Upper lobe of right lung (tissue), 1 donor: ENCODE results near the gene SEC24C. TPM values are rescaled to one million over a fixed set of nuclear protein-coding genes. Genes with fewer than 3 reads are reported as not detected.
A peak's percentile ranks its signal among the peaks of the same experiment; 100 is the strongest.

ENCODE experiments used
- ATAC-seq: fragments of 200-7000 bp; cut with Tn5 transposase; one replicate; pipeline ENCODE4 v1.9.1; 2020; ENCODE audit warnings: mild to moderate bottlenecking, moderate library complexity
- DNase-seq: peaks from one replicate; pipeline ENCODE4 v3.0.0-alpha.2; 2020
- H3K27ac ChIP-seq: fragments of 200-600 bp; one replicate; pipeline ENCODE4 v1.8.0; 2022
- H3K27me3 ChIP-seq: fragments of 200-600 bp; one replicate; pipeline ENCODE4 v1.8.0; 2022; ENCODE audit warnings: mild to moderate bottlenecking
- H3K36me3 ChIP-seq: fragments of 200-600 bp; one replicate; pipeline ENCODE4 v1.8.0; 2022
- H3K4me1 ChIP-seq: fragments of 200-600 bp; one replicate; pipeline ENCODE4 v1.8.0; 2022
- H3K4me3 ChIP-seq: fragments of 200-600 bp; one replicate; pipeline ENCODE4 v1.8.0; 2022; ENCODE audit warnings: mild to moderate bottlenecking
- H3K9me3 ChIP-seq: fragments of 200-600 bp; one replicate; pipeline ENCODE4 v1.8.0; 2022
- intact Hi-C: fragments of 100-400 bp; cut with DNase I; formaldehyde crosslinking; loops from one replicate; pipeline ENCODE4 v1.11.0; 2022
- total RNA-seq: library from RNA; stranded (reverse); fragmentation: NEBNext Ultra II Directional; extraction: Animal tissue kit (Norgen Biotek cat#: 25700); gene quantifications from one replicate; pipeline ENCODE4 v1.2.1, GENCODE V29; 2021
- TF ChIP-seq, protein P1 (sequence below): fragments of 200-600 bp; IDR thresholded peaks from one replicate; pipeline ENCODE4 v1.8.0; 2022; ENCODE audit warnings: antibody characterized with exemption
- donor health status: DM: no; HTN: yes; CAD: no; lungs with severe emphysema.

Gene SEC24C
- total RNA-seq, 1 donor from 2014 or later: 71.0 TPM

DNA sequence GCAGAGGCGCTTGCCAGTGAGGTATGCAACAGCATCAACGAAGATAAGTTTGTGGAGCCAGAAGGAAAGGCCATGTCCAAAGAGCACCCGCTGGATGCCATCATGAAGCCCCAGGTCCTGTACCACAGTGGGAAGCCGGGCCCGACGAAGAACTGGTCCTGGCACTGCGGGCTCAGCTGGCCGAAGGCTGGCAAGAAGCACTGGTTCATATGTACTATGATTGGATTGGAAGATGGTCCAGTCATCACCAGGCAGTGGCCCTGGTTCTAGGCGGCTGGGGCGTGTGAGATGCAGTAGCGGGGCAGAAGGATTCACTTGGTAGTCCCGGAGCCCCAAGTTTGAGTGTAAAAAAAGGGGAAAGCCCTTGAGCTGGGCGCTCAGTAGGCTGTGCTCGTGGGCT, 63.3 kb downstream of the SEC24C start:
- H3K36me3 ChIP-seq: peaks cover 59% of the 10 kb centered on the region

DNA sequence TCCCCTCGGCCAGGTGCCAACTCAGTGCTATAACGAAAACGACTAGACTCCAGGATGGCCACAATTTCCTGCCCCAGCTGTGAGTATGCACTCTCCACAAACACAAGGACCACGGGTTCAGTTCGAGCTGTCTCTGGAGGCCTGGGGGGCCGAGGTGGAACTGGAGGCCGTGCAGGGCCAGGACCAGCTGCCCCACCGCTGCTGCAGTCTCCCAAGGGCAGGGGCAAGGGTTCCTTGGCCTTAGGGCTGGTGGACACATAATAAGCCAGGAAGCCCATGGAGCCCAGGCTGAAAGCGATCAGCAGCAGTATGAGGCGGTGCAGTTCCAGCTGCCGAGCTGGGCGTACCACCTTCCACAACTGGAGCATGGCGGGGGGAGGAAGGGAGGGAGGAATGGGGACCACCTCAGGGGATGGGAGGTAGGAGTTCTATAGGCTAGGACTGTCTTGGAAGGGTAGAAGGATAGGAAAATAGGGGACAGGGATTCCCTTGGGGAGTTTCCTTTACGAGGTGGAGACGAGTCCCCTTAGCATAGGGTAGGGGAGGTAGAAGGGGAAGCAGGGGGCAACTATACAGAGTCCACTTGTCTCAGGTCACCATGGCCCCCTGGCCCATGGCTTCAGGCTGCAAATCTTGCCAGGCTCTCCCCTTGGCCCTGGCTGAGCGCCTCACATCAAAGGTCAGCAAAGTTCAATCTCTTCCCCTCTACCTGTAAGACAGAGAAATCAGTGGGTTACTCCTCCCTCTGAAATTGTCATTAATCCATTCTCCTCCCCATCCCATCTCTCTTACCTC, 64.0 kb downstream of the SEC24C start:
- peaks cover 52% of the 10 kb centered on the region for H3K36me3 ChIP-seq
- no peak overlapping the region for H3K27ac ChIP-seq
- H3K27me3 ChIP-seq: no peaks in the 10 kb centered on the region
- ATAC-seq: no peak
- DNase-seq: no peak
- H3K9me3 ChIP-seq: no peaks in the 10 kb centered on the region
- H3K4me3 ChIP-seq: no peak overlapping the region
- TF ChIP-seq, protein P1, sequence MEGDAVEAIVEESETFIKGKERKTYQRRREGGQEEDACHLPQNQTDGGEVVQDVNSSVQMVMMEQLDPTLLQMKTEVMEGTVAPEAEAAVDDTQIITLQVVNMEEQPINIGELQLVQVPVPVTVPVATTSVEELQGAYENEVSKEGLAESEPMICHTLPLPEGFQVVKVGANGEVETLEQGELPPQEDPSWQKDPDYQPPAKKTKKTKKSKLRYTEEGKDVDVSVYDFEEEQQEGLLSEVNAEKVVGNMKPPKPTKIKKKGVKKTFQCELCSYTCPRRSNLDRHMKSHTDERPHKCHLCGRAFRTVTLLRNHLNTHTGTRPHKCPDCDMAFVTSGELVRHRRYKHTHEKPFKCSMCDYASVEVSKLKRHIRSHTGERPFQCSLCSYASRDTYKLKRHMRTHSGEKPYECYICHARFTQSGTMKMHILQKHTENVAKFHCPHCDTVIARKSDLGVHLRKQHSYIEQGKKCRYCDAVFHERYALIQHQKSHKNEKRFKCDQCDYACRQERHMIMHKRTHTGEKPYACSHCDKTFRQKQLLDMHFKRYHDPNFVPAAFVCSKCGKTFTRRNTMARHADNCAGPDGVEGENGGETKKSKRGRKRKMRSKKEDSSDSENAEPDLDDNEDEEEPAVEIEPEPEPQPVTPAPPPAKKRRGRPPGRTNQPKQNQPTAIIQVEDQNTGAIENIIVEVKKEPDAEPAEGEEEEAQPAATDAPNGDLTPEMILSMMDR: no peak
- H3K4me1 ChIP-seq: peaks cover 13% of the 10 kb centered on the region
- intact Hi-C loops: no loop called here

More for the DNA sequence above, 63.3 kb downstream of the SEC24C start:
- Histone ChIP-seq H3K9me3 (no peaks in the 10 kb centered on the region), H3K27me3 (no peaks in the 10 kb centered on the region), H3K4me3 (no peak overlapping the region), H3K27ac (no peak overlapping the region), H3K4me1 (peaks cover 13% of the 10 kb centered on the region)
- ATAC-seq (no peak), DNase-seq (peak; percentile 52)
- TF ChIP-seq, protein P1: no peak
- intact Hi-C loops: no loop called here

DNA sequence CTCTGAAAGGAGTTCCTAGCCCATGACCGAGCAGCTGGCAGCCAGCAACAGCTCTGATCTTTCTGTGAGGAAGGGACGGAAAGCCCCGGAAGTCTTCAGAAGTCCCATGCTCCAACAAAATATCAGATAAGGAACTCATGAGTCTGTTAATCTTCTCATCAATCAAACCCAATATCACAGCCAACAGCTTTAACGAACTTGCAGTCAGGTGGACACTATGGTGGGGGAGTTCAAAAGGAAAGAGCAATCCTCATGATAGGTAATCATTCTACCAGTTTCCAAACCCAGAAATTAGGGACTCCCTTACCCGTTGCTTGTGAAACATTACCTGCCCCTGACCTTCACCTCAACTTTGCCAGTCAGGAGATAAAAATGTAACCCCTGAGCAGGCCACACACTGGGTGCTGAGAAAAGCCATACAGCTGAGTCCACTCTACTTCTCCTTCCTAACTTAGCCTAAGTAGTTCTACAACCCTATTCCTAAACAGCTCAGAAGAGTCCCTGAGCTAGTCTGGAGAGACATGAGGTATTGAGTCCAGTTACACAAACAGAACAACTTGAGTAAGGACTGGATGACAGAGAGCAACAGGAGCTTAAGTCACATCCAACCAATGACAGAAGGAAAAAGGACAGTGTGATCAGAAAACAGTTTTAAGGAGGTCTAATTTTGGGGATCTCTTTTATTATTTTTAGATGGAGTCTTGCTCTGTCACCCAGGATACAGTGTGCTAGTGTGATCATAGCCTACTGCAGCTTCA, 65.1 kb downstream of the SEC24C start:
- ATAC-seq (no peak), DNase-seq (no peak)
- Histone ChIP-seq H3K27ac (no peak overlapping the region), H3K36me3 (peaks cover 50% of the 10 kb centered on the region), H3K9me3 (no peaks in the 10 kb centered on the region), H3K4me1 (peaks cover 13% of the 10 kb centered on the region), H3K27me3 (no peaks in the 10 kb centered on the region), H3K4me3 (no peak overlapping the region)
- intact Hi-C loops: no loop called here
- TF ChIP-seq, protein P1: no peak

DNA sequence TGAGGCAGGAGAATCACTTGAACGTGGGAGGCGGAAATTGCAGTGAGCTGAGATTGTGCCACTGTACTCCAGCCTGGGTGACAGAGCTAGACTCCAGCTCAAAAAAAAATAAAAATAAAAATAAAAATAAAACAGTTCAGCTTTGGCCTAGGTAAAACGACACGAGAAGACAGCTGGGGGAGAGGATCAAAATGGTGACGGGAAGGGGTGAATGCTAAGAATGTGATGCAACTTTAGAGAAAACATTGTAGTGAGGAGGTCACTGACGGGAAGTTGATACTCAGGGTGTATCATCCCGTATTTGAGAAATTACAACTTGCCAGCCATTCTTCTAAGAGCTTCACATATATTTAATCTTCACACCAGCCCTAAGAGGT, 66.2 kb downstream of the SEC24C start:
- no peaks in the 10 kb centered on the region for H3K27me3 ChIP-seq
- intact Hi-C loops: no loop called here
- TF ChIP-seq, protein P1: no peak
- peaks cover 50% of the 10 kb centered on the region for H3K36me3 ChIP-seq
- peaks cover 13% of the 10 kb centered on the region for H3K4me1 ChIP-seq
- H3K9me3 ChIP-seq: no peaks in the 10 kb centered on the region
- peak overlapping the region; percentile 95 for H3K27ac ChIP-seq
- DNase-seq (no peak), ATAC-seq (no peak)
- peak overlapping the region; percentile 86 for H3K4me3 ChIP-seq

DNA sequence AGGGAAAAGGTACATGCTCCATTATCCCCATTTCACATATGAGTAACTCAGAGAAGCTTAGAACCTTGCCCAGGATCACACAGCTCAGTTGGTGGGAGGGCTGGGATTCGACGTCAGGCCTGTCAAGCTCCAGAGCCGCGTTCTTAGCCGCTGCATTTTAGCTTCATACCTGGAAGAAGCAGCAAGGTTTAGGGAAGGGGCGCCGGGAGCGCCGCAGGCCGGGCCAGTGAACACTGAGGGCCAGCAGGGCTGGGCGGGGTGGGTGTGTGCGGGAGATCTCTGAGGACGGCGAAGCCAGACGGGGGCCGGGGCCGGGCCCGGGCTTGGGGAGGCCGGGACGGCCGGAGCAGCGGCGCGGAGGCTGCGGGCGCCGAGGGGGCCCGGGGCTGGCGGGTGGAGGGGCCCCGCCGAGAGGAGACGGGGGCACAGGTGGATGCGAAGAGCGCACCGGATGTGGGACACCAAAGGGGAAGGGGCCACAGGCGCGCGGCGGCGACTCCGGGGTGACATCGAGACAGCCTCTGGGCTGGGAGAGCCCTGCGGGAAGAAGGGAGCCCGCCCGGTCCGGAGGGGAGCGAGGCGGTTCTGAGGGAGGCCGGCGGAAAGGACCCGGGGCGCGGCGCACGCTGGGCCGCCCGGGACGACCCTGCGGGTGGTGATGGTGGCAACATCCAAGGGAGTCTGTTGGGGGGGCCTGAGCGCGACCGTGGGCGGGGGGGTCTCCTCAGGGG, 66.7 kb downstream of the SEC24C start:
- Histone ChIP-seq H3K4me3 (peak overlapping the region; percentile 86), H3K27ac (peak overlapping the region; percentile 95), H3K36me3 (peaks cover 45% of the 10 kb centered on the region), H3K4me1 (peaks cover 13% of the 10 kb centered on the region), H3K9me3 (no peaks in the 10 kb centered on the region), H3K27me3 (no peaks in the 10 kb centered on the region)
- TF ChIP-seq, protein P1: no peak
- peak; percentile 83 for DNase-seq
- peak; percentile 27 for ATAC-seq
- intact Hi-C loops: no loop called here
